IMR-90 (cell line): ENCODE measurements around the gene EIF4B. TPM values are rescaled to one million over a fixed set of nuclear protein-coding genes. Genes with fewer than 3 reads are reported as not detected.
"Not testable (repeated sequence)": the region's sequence is repeated elsewhere in the genome, so short reads cannot be mapped to it uniquely, and the experiment has no call there.

Experiments used
- ATAC-seq: fragments of 200-7000 bp; cut with Tn5 transposase; 2 replicates; pipeline ENCODE4 v1.9.1; 2020; ENCODE audit warnings: low read depth, mild to moderate bottlenecking, moderate library complexity
- BruUV-seq: library from RNA; stranded (reverse); fragments of 400-500 nt; replicated peaks from 2 replicates; lab custom pipeline; 2021; lab: Mats Ljungman, UMichigan
- CTCF ChIA-PET: fragments of 300-600 bp; formaldehyde crosslinking; extraction: SDS; loops from one replicate; lab custom pipeline; 2021; ENCODE audit warnings: antibody characterized with exemption; lab: Yijun Ruan, JAX
- POLR2A ChIA-PET: fragments of 300-600 bp; sonication (Branson Sonifier 250); formaldehyde crosslinking; loops from one replicate; lab custom pipeline; 2022; ENCODE audit warnings: antibody characterized with exemption; ENCODE audit not compliant: unreplicated experiment; lab: Charles Lee
- DNase-seq: peaks from one replicate; pipeline ENCODE4 v3.0.0; 2013
- H2AFZ ChIP-seq: replicated peaks from 2 replicates; pipeline ENCODE3; 2013; ENCODE audit warnings: low read length, mild to moderate bottlenecking; ENCODE audit not compliant: poor library complexity
- H2AK5ac ChIP-seq: 2 replicates; pipeline ENCODE4 v1.6.1; 2013; ENCODE audit warnings: low read depth, low read length, inconsistent platforms
- H2AK9ac ChIP-seq: replicated peaks from 2 replicates; pipeline ENCODE3; 2013; ENCODE audit warnings: mild to moderate bottlenecking, low read depth, low read length, moderate library complexity; ENCODE audit not compliant: poor library complexity
- H2BK120ac ChIP-seq: 2 replicates; pipeline ENCODE4 v1.6.1; 2013; ENCODE audit warnings: low read depth, low read length, inconsistent platforms
- H2BK15ac ChIP-seq: 3 replicates; pipeline ENCODE4 v1.6.1; 2013; ENCODE audit warnings: low read depth, low read length, inconsistent platforms
- H2BK20ac ChIP-seq: 2 replicates; pipeline ENCODE4 v1.6.1; 2013; ENCODE audit warnings: low read depth, mild to moderate bottlenecking, inconsistent platforms, low read length, moderate library complexity
- H2BK5ac ChIP-seq: 2 replicates; pipeline ENCODE4 v1.6.1; 2013; ENCODE audit warnings: mild to moderate bottlenecking, low read depth, low read length, inconsistent platforms; ENCODE audit not compliant: poor library complexity, severe bottlenecking
- H3K14ac ChIP-seq: replicated peaks from 2 replicates; pipeline ENCODE4 v1.6.1; 2013; ENCODE audit warnings: low read depth, low read length, inconsistent platforms
- H3K18ac ChIP-seq: 2 replicates; pipeline ENCODE4 v1.6.1; 2013; ENCODE audit warnings: low read depth, low read length, control low read depth
- H3K23ac ChIP-seq: 2 replicates; pipeline ENCODE4 v1.6.1; 2013; ENCODE audit warnings: low read depth, low read length, inconsistent platforms
- H3K27ac ChIP-seq: 2 replicates; pipeline ENCODE4 v1.5.1; 2013; ENCODE audit warnings: mild to moderate bottlenecking, control low read depth, low read length; ENCODE audit not compliant: insufficient read depth
- H3K27me3 ChIP-seq: 2 replicates; pipeline ENCODE4 v1.6.1; 2013; ENCODE audit warnings: low read length; ENCODE audit not compliant: control insufficient read depth, insufficient read depth
- H3K36me3 ChIP-seq: 2 replicates; pipeline ENCODE4 v1.6.1; 2013; ENCODE audit warnings: low read length, mixed read lengths; ENCODE audit not compliant: control insufficient read depth, insufficient read depth
- H3K4ac ChIP-seq: 2 replicates; pipeline ENCODE4 v1.6.1; 2013; ENCODE audit warnings: low read depth, low read length, inconsistent platforms
- H3K4me1 ChIP-seq: 2 replicates; pipeline ENCODE4 v1.6.1; 2013; ENCODE audit warnings: low read length, mixed read lengths; ENCODE audit not compliant: control insufficient read depth, insufficient read depth
- H3K4me2 ChIP-seq: 2 replicates; pipeline ENCODE4 v1.6.1; 2013; ENCODE audit warnings: low read depth, mild to moderate bottlenecking, control low read depth, low read length, moderate library complexity
- H3K4me3 ChIP-seq: 2 replicates; pipeline ENCODE4 v1.5.1; 2013; ENCODE audit warnings: low read depth, mild to moderate bottlenecking, control low read depth, low read length, moderate library complexity; ENCODE audit not compliant: insufficient read depth
- H3K56ac ChIP-seq: 2 replicates; pipeline ENCODE4 v1.6.1; 2013; ENCODE audit warnings: low read length, inconsistent platforms; ENCODE audit not compliant: insufficient read depth; ENCODE audit errors: extremely low read depth
- H3K79me1 ChIP-seq, 2 experiments: 2 replicates each; pipeline ENCODE4 v1.6.1; 2013; ENCODE audit warnings: low read length in 2 of 2, inconsistent platforms in 1 of 2, low read depth in 1 of 2
- H3K9ac ChIP-seq: 2 replicates; pipeline ENCODE4 v1.6.1; 2013; ENCODE audit warnings: low read depth, low read length, control low read depth
- H3K9me1 ChIP-seq: 2 replicates; pipeline ENCODE4 v1.6.1; 2013; ENCODE audit warnings: low read length, inconsistent platforms; ENCODE audit not compliant: insufficient read depth
- H3K9me3 ChIP-seq: 2 replicates; pipeline ENCODE4 v1.6.1; 2013; ENCODE audit warnings: low read length; ENCODE audit not compliant: control insufficient read depth, insufficient read depth
- H4K20me1 ChIP-seq: 2 replicates; pipeline ENCODE4 v1.6.1; 2013; ENCODE audit warnings: low read length, inconsistent platforms; ENCODE audit not compliant: insufficient read depth
- H4K5ac ChIP-seq: 2 replicates; pipeline ENCODE4 v1.6.1; 2013; ENCODE audit warnings: mild to moderate bottlenecking, low read depth, low read length, control low read depth
- H4K8ac ChIP-seq, 2 experiments: 2 replicates each; pipeline ENCODE4 v1.6.1; 2013; ENCODE audit warnings: low read depth in 2 of 2, low read length in 2 of 2, control low read depth in 1 of 2, inconsistent platforms in 1 of 2
- H4K91ac ChIP-seq: 2 replicates; pipeline ENCODE4 v1.6.1; 2013; ENCODE audit warnings: low read depth, low read length, inconsistent platforms; ENCODE audit not compliant: insufficient read depth
- WGBS, 2 experiments: methylation state at CpG; one replicate each; pipeline versions ENCODE4 v1.1.5 to v1.1.7; 2013; ENCODE audit warnings: missing lambda C conversion rate in 2 of 2; ENCODE audit not compliant: insufficient read length in 1 of 2; ENCODE audit errors: extremely low coverage in 2 of 2; 5-methylcytosine and 5-hydroxymethylcytosine counted together
- dilution Hi-C: fragments of 300-500 bp; cut with HindIII; formaldehyde crosslinking; loops from one replicate; pipeline ENCODE4 v1.14.3; 2018; ENCODE audit warnings: low sequenced_read_pairs; ENCODE audit not compliant: unreplicated experiment
- in situ Hi-C: fragments of 300-500 bp; cut with MboI; formaldehyde crosslinking; loops from 3 replicates; pipeline ENCODE4 v1.14.3; 2019; ENCODE audit warnings: low sequenced_read_pairs, inconsistent platforms, mixed read lengths
- intact Hi-C: fragments of 100-400 bp; cut with micrococcal nuclease; formaldehyde crosslinking; loops from 2 replicates; pipeline ENCODE4 v1.10.0; 2022
- polyA plus RNA-seq, 3 experiments: library from polyadenylated mRNA; depleted of rRNA; stranded (reverse); fragments of >200 nt; gene quantifications; 2 replicates each; pipeline ENCODE4 v1.2.3, GENCODE V29; 2012; ENCODE audit warnings: low replicate concordance in 1 of 3
- total RNA-seq: library from RNA; depleted of rRNA; stranded (reverse); fragments of >200 nt; gene quantifications from 2 replicates; pipeline ENCODE4 v1.2.3, GENCODE V29; 2012

The EIF4B gene
- total and polyA plus RNA-seq, 2 of the 4 experiments (the other 2 are of a cell fraction), result 313 to 671 TPM

DNA sequence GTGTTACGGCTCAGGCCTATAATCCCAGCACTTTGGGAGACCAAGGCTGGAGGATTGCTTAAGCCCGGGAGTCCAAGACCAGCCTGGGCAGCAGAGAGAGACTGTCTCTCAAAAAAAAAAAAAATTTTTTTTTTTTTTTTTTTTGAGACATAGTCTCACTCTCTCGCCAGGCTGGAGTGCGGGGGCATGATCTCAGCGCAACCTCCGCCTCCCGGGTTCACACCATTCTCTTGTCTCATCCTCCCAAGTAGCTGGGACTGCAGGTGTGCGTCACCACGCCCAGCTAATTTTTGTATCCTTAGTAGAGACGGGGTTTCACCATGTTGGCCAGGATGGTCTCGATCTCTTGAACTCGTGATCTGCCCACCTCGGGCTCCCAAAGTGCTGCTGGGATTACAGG lies 20.8 kb downstream of the EIF4B start:
- H2AK9ac ChIP-seq, H3K27ac ChIP-seq, H2BK20ac ChIP-seq, H3K9ac ChIP-seq, DNase-seq, in situ Hi-C loops, ATAC-seq, H3K56ac ChIP-seq, H2BK5ac ChIP-seq, H2BK15ac ChIP-seq, H3K4me3 ChIP-seq, intact Hi-C loops, H4K8ac ChIP-seq, H2AK5ac ChIP-seq, H3K23ac ChIP-seq, H3K14ac ChIP-seq, H3K9me1 ChIP-seq, H4K20me1 ChIP-seq, BruUV-seq, H4K91ac ChIP-seq, H2BK120ac ChIP-seq, dilution Hi-C loops, POLR2A ChIA-PET, H3K18ac ChIP-seq, H3K9me3 ChIP-seq, H3K27me3 ChIP-seq, H3K4me1 ChIP-seq, H2AFZ ChIP-seq, H4K5ac ChIP-seq, H3K4me2 ChIP-seq, H3K4ac ChIP-seq: not testable (repeated sequence)
- Histone ChIP-seq H3K36me3 (peaks cover 66% of the 10 kb centered on the region), H3K79me1 (peaks cover 18 to 44% of the 10 kb centered on the region in 2 experiments)
- WGBS, 2 experiments, result 83% methylated on average over 2 of the region's 13 CpGs; no CpG with 5 or more reads in 1 of the 2 experiments
- CTCF ChIA-PET, result interaction anchor here (1.3 kb wide), 1 partner anchor 11 kb away, joined by 4 read pairs; no protein-coding TSS in a partner anchor
